GM12875 (cell line): ENCODE results near the gene MRPL17.
"Not testable (repeated sequence)": the region's sequence is repeated elsewhere in the genome, so short reads cannot be mapped to it uniquely, and the experiment has no call there.

ENCODE experiments used
- H3K4me3 ChIP-seq: one replicate; pipeline ENCODE4 v1.5.1; 2011; ENCODE audit warnings: low read depth, low read length, control low read depth
- TF ChIP-seq, protein P1 (sequence below): IDR thresholded peaks from 2 replicates; pipeline ENCODE4 v1.5.1; 2011; ENCODE audit warnings: low read depth, mild to moderate bottlenecking, control low read depth, inconsistent platforms, low read length, moderate library complexity, borderline replicate concordance; ENCODE audit not compliant: insufficient read depth

The MRPL17 gene

GRCh38 chr11:6717426-6717825 lies 34.3 kb upstream of the MRPL17 start:
- no peak overlapping the region for H3K4me3 ChIP-seq
- TF ChIP-seq, protein P1, sequence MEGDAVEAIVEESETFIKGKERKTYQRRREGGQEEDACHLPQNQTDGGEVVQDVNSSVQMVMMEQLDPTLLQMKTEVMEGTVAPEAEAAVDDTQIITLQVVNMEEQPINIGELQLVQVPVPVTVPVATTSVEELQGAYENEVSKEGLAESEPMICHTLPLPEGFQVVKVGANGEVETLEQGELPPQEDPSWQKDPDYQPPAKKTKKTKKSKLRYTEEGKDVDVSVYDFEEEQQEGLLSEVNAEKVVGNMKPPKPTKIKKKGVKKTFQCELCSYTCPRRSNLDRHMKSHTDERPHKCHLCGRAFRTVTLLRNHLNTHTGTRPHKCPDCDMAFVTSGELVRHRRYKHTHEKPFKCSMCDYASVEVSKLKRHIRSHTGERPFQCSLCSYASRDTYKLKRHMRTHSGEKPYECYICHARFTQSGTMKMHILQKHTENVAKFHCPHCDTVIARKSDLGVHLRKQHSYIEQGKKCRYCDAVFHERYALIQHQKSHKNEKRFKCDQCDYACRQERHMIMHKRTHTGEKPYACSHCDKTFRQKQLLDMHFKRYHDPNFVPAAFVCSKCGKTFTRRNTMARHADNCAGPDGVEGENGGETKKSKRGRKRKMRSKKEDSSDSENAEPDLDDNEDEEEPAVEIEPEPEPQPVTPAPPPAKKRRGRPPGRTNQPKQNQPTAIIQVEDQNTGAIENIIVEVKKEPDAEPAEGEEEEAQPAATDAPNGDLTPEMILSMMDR = no peak

DNA sequence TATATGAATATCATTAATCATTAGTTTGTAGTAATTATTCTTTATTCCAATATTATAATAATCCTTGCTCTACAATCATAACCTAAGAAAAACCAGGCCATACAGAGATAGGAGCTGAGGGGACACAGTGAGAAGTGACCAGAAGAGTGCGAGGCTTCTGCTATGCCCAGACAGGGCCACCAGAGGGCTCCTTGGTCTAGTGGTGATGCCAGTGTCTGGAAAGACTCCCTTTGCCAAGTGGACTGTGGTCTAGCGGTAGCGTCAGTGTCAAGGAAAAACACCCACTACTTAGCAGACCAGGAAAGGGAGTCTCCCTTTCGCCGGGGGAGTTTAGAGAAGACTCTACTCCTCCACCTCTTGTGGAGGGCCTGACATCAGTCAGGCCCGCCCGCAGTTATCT lies 28.4 kb upstream of the MRPL17 start:
- TF ChIP-seq, protein P1 = peak; percentile 47; the same call in 1 of the 2 replicates
- H3K4me3 ChIP-seq = not testable (repeated sequence)

DNA sequence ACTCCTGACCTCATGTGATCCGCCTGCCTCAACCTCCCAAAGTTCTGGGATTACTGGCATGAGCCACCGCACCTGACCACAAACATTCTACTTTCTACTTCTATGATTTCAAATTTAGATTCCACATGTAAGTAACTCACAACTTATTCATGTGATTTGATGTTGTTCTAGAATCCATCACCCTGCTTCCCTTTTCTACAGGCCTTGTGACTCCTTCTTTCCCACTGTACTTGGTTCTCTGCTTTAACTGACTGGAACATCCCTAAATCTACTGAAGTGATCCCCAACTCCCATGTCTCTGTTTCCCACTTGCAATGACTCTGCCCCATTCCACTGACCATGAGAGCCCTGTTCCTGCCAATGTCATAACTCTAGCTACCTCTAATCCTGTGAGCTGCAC lies 25.7 kb upstream of the MRPL17 start:
- H3K4me3 ChIP-seq = no peak overlapping the region
- TF ChIP-seq, protein P1 = no peak

GRCh38 chr11:6705905-6706535 lies 22.9 kb upstream of the MRPL17 start:
- no peak overlapping the region for H3K4me3 ChIP-seq
- TF ChIP-seq, protein P1 = peak; percentile 77

- H3K4me3 ChIP-seq = no peak overlapping the region
- TF ChIP-seq, protein P1 = peak; percentile 29; the same call in 1 of the 2 replicates
Observed at GRCh38 chr11:6703247-6704063, 20.3 kb upstream of the MRPL17 start.

DNA sequence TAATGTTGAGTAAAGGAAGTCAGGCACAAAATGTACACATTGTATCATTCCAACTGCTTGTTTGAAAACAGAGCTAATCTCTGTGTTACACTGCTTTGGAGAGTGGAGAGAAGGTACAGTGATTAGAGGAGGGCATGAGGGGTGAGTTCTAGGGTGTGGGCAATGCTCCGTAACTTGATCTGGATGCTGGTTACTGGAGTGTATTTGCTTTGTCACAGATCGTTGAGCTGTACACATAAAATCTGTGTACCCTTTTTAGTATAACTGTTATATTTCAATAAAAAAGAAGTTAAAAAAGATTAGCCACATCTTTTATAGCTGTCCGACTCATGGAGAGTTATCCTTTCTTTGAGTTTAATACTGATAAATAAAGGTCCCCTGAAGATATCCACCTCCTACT lies 18.8 kb upstream of the MRPL17 start:
- not testable (repeated sequence) for H3K4me3 ChIP-seq

DNA sequence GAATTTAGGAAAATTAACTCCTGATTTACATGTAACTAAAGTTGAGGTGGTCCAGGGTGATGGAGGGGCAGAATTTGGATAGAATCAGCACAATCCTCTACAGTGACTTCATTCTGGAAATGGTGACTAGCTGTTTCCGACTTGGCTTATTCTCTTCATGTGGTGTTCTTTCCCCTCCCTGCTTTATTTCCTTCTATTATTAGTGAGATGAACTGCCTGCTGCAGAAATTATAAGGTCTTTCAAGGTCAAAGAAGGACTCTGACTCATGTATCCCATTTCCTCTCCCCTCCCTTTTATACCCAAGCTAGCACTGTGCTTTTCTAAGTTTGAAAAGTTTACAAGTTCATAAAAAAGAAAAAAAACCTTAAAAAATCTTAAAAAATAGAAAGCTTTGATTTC lies 12.2 kb upstream of the MRPL17 start:
- no peak overlapping the region for H3K4me3 ChIP-seq
- TF ChIP-seq, protein P1 = no peak
